HPDE6-E6E7 (cell line): ENCODE measurements around the gene FGD3.

Experiments
- DNase-seq: peaks from one replicate; pipeline ENCODE4 v3.0.0; 2011; ENCODE audit warnings: missing footprints; ENCODE audit errors: extremely low spot score

FGD3 gene

GRCh38 chr9:93072383-93072795 lies 125.1 kb downstream of the FGD3 start:
- no peak for DNase-seq

- no peak for DNase-seq
Observed at GRCh38 chr9:93076101-93076791, 128.9 kb downstream of the FGD3 start.

- no peak for DNase-seq
Observed at GRCh38 chr9:93076792-93077128, 129.4 kb downstream of the FGD3 start.

GRCh38 chr9:93077367-93077766 lies 130.0 kb downstream of the FGD3 start:
- DNase-seq, result no peak

GRCh38 chr9:93077811-93078210 lies 130.5 kb downstream of the FGD3 start:
- DNase-seq, result no peak

- no peak for DNase-seq
Observed at GRCh38 chr9:93079371-93079770, 132.0 kb downstream of the FGD3 start.

GRCh38 chr9:93080406-93080805 lies 133.1 kb downstream of the FGD3 start:
- no peak for DNase-seq

- DNase-seq, result no peak
Observed at GRCh38 chr9:93081081-93081529, 133.8 kb downstream of the FGD3 start.

- DNase-seq, result no peak
Observed at GRCh38 chr9:93081931-93082330, 134.6 kb downstream of the FGD3 start.

GRCh38 chr9:93082841-93083411 lies 135.6 kb downstream of the FGD3 start:
- DNase-seq, result no peak

- no peak for DNase-seq
Observed at GRCh38 chr9:93083592-93084470, 136.5 kb downstream of the FGD3 start.

- DNase-seq, result no peak
Observed at GRCh38 chr9:93084471-93084881, 137.2 kb downstream of the FGD3 start.

- DNase-seq, result no peak
Observed at GRCh38 chr9:93085676-93086075, 138.4 kb downstream of the FGD3 start.
